Sciatic nerve (tissue), 2 donors: ENCODE data around the gene MME. TPM values are rescaled to one million over a fixed set of nuclear protein-coding genes. Genes with fewer than 3 reads are reported as not detected.
"Not testable (repeated sequence)": the region's sequence is repeated elsewhere in the genome, so short reads cannot be mapped to it uniquely, and the experiment has no call there.

Experiments used
- ATAC-seq: fragments of 200-7000 bp; cut with Tn5 transposase; one replicate; pipeline ENCODE4 v1.9.1; 2020; ENCODE audit warnings: mild to moderate bottlenecking, moderate library complexity
- DNase-seq: peaks from one replicate; pipeline ENCODE4 v3.0.0-alpha.2; 2020; ENCODE audit warnings: low spot score
- intact Hi-C: fragments of 100-400 bp; cut with DNase I; formaldehyde crosslinking; loops from one replicate; pipeline ENCODE4 v1.14.2; 2022
- total RNA-seq: library from RNA; stranded (reverse); fragmentation: NEBNext Ultra II Directional; extraction: Animal tissue kit (Norgen Biotek cat#: 25700); gene quantifications from one replicate; pipeline ENCODE4 v1.2.1, GENCODE V29; 2021
- donor health status: DM: no; HTN: no; CAD: no.
- donor health status: DM: no; HTN: no; CAD: no.

The MME gene
- total RNA-seq, 1 donor from 2014 or later = 296 TPM

DNA sequence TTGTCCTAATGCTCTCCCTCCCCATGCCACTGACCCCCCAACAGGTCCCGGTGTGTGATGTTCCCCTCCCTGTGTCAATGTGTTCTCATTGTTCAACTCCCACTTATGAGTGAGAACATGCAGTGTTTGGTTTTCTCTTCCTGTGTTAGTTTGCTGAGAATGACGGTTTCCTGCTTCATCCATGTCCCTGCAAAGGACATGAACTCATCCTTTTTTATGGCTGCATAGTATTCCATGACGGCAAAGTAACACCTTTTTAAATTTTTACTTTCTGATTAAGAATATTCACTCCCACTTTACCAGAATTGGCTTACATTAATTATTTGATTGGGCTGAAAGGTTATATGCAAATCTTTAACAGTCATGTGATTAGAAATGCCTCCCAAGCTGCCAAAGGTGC lies 135.9 kb downstream of the MME start:
- DNase-seq, intact Hi-C loops, ATAC-seq: not testable (repeated sequence)

DNA sequence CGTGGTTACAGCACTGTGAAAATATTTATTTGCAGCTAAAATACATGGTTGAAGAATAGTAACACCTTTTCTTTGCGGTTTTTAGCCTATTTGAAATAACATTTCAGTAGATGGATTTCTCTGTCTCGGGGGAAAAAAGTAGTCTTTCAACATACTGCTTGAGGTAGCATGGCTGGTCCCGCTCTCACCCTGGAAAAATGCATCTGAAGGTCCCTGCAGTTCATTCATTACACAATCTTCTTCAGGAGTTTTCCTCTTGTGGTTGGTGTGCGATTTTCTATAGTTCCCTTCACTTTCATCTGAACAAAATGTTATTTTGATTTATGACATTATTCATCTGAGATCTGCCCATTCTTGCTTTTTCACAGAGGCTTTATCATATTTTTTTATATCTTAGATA lies 137.5 kb downstream of the MME start:
- no peak for DNase-seq
- ATAC-seq = no peak
- intact Hi-C loops = no loop called here

DNA sequence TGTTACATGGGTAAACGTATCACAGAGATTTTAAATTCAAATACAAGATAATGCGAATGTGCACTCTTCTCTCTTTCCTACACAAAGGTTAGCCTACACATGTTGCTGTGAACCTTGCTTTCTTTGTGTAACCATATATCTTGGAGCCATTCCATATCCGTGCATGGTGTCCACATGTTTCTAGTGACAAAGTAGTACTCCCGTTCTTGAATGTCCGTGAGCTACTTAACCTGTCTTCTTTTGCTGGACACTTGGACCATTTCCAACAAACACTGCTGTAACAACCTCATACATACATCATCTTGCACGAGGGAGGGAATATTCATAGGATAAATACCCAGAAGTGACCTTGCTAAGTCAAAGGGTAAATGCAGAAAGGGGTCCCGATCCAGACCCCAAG lies 138.3 kb downstream of the MME start:
- no peak for ATAC-seq
- intact Hi-C loops = no loop called here
- DNase-seq = no peak

DNA sequence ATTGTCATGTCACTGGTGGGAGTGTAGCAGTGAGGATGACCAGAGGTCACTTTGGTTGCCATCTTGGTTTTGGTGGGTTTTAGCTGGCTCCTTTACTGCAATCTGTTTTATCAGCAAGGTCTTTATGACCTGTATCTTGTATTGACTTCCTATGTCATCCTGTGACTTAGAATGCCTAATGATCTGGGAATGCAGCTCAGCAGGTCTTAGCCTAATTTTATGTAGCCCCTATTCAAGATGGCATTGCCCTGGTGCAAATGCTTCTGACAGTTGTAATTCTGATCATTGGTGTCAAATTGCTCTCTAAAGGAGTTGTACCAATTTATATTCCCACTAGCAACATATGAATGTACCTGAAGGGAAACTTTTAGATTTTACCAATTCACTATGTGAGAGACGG lies 139.0 kb downstream of the MME start:
- no peak for ATAC-seq
- intact Hi-C loops = no loop called here

DNA sequence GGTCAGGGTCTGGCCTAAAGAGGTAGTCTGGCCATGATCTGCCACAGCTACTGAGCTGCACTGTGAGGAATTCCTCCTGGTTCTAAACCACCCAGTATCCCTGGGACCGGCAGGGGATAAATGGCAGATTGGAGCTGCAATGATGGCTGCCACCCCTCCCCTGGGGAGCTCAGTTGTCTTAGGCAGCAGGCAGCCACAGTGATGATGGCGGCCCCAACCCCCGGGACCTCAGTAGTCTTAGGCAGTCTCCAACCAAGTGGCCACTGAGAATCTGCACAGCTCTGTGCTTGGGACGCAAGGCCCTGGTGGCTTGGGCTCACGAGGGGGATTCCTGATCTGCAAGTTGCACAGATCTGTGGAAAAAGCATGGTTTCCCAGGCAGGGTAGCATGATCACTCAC lies 145.3 kb downstream of the MME start:
- no peak for ATAC-seq

More for the DNA sequence above, 139.0 kb downstream of the MME start:
- no peak for DNase-seq

DNA sequence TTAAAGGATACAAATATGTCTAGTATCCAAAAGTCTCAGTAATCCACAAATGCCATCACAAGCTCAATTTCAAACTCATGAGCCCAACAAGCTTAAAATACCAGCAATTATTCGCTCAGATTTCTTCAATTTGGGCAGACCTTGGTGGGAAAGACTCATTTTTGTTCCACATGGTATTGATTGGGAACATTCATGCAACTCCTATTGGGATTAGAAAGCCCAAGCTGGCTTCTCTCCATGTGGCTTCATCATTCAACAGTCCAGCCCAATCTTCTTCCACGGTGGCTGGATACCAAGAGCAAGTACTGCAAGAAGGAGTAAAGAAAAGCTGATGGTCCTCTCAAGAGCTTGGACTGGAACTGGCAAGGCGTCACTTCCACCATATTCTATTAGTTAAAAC lies 147.0 kb downstream of the MME start:
- intact Hi-C loops = no loop called here
- no peak for DNase-seq

More for the DNA sequence above, 145.3 kb downstream of the MME start:
- DNase-seq = no peak
- intact Hi-C loops = no loop called here

DNA sequence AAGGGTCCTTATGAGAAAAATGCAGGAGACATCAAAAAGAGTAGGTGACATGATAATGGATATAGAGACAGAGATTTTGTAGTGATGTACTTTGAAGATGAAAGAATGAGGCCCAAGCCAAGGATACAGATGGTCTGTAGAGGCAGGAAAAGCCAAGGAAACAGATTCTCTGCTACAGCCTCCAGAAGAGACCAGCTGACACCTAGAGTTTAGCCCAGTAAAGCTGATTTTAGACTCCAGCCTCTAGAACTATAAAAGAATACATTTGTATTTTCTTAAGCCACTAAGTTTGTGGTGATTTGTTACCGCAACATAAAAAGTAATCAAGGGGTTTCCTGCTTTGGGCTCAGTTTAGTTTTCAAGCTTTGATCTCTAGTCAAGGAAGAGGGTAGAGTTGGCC lies 148.6 kb downstream of the MME start:
- ATAC-seq = no peak
- intact Hi-C loops = no loop called here
- DNase-seq = no peak

More for the DNA sequence above, 147.0 kb downstream of the MME start:
- ATAC-seq = no peak

DNA sequence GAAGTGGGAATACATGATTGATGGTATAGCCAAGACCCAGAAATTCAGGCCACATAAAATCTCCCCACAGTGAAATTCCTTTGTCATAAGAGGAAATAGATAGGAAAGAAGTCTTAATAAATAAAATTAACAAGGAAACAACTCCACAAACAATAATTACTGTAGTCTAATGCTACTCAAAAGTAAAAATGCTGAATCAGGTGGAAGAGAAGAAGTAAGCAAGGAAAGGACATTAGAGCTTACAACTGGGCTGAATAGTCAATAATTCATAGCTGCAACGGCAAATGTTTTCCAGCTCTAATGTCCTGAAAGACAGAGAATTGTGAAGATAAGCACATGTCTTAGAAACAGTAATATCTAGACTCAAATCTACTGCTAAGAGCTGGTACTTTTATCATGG lies 149.0 kb downstream of the MME start:
- intact Hi-C loops = no loop called here
- ATAC-seq (no peak), DNase-seq (no peak)

DNA sequence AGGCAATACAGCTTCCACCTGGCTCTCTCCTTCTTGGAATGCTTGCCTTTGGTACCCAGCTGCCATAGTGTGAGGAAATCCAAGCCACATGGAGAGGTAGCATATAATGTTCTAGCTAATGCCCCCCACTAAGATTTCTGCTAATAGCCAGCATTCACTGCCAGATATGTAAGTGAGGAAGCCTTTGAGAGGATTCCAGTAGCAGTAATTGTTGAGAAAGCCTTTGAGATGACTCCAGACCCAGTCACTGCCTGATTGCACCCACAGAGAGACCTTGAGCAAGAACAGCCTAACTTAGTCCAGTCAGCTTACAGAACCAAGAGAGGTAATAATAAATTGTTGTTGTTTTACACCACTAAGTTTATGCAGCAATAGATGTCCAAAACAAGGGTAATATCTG lies 150.3 kb downstream of the MME start:
- no peak for ATAC-seq
- intact Hi-C loops = no loop called here
- no peak for DNase-seq

DNA sequence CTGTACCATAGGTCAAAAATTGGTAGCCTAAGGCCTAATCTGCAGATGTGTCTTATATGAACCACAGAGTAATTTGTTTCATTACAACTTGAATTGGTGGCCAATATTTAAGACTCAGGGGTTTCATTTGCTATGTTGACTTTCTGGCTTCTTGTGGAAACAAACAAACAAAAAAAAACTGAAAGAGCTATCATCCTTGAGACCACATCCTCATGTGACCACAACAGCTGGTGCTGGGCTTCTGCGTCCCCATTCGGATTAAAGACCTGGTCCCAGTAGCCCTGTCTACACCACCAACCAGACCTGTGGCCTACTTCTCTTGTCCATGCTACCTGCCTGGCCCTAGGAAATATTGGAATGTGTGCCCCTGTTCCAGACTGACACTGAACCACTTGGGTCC lies 151.7 kb downstream of the MME start:
- no peak for ATAC-seq
- no peak for DNase-seq
- intact Hi-C loops = no loop called here

DNA sequence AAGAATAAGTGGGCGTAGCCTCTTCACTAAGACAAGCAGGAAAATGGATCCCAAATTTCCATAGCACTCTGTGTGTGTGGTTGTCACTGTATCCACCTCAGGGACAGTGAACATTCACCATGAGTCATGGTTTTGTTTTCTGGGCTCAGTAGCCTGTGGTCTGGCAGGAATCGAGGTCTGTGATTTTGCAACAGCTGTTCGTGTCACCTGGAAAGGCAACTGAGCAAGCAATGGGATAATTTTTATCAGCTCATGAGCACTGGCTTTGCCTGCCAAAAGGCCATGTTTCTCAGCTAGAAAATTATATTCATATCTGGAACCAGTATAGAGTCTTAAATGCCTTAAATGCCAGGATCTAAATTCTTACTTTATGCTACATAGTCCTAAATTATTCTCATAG lies 152.5 kb downstream of the MME start:
- peak; percentile 76 for DNase-seq
- peak; percentile 98 for ATAC-seq
- intact Hi-C loops = no loop called here

DNA sequence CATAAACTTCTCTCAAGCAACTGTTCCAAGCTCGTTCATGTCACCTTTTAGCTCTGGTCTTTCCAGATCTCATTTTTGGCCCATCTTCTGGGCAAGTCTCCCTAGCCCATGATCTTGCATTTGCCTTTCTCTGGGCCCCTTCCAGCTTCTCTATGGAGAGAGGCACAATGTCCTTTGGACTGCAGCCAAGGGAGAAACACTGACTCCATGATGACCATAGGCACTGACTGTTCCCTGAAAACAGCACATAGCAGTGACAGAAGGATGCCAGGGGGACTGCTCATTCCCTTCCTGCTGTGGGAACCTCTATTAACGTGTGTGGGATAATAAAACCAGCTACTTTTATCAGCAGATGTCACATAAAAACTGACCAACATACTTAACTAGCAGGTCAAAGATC lies 153.1 kb downstream of the MME start:
- intact Hi-C loops = no loop called here

More for the DNA sequence above, 153.1 kb downstream of the MME start:
- DNase-seq (no peak), ATAC-seq (peak; percentile 59)

Other genes with a start within 250 kb of the MME start
- gene STRIT1, start 213.4 kb downstream of the MME start, total RNA-seq = not detected